DMS53 (cell line): ENCODE results near the gene GNAT1.

Experiments used
- DNase-seq: peaks from one replicate; lab custom pipeline; 2025; lab: John Stamatoyannopoulos, UW

GNAT1 gene

DNA sequence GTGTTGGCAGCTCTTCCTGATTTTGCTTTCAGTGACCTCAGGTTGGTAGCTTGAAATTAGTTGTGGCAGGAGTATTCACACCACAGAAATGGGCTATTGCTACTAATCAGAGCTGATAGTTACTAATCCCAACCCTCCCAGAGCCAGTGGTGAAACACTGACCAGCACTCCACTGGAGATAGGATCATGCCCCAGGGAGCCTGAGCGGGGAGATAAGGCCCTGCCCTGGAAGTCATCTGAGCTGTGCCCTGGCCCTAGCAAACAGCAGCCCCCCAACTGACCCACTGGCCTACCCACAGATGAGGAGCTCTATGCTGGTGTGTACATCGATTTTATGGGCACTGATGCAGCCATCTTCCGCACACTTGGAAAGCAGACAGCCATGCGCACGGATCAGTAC is 9.4 kb upstream of the GNAT1 start:
- DNase-seq, result no peak

DNA sequence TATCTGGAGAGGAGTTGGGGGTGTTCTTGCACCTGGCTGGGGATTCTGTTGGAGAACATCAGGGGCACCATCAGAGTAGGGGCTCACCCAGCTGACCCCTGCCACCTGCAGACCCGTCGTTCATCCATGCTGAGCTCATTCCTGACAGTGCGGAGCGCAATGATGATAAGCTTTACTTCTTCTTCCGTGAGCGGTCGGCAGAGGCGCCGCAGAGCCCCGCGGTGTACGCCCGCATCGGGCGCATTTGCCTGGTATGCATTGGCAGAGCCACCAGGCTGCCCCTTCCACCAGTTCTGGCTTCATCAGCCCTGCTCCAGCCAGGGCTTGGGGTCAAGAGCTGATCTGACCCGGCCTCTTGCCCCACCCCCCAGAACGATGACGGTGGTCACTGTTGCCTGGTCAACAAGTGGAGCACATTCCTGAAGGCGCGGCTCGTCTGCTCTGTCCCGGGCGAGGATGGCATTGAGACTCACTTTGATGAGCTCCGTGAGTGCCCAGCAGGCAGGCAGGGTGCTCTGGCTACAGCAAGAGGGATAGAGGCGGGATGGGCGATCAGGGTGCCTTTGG is 8.8 kb upstream of the GNAT1 start:
- DNase-seq, result no peak

DNA sequence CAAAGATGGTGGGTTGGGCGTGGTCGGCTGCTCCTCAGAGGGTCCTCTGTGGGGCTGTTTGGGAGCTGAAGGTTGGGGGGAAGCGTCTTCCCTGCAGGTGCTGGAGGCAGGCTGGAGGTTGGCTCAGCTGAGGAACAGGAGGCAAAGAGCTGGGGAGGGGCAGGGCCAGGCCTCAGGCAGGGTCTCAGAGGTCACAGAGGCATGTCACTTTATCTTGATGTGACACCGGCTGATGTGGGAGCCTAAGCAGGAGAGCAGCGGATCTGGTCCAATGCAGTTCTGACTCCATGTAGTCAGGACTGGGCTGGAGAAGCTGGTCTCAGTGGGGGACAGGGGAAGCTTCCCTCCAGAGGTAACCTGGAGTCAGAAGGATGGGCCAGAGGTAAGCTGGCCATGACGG is 7.7 kb upstream of the GNAT1 start:
- DNase-seq, result no peak

DNA sequence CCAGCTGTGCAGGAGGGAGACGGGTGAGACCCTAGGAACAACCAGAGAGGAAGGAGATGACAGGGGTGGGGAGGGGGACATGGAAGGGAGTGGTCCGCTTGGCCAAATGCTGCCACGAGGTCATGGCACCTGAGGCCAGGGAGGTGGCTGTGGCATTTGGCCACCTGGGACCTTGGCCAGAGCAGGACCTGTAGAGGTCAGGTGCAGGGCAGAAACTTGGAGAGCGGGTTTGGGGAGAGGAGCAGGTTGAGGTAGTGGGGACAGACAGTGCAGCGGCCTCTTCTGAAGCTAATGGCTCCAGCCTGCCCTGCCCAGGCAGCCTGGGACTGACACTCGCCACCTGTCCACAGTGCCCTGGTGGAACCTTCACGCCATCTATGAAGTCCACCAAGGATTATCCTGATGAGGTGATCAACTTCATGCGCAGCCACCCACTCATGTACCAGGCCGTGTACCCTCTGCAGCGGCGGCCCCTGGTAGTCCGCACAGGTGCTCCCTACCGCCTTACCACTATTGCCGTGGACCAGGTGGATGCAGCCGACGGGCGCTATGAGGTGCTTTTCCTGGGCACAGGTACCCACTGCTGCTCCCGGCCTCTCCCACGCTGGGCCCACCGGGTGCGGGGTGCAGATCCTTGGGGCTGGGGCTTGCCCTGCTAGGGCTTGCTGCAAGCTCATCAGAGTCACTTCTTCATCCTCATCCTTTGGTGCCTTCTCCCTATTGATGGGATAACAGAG is 7.0 kb upstream of the GNAT1 start:
- DNase-seq, result peak; percentile 10

DNA sequence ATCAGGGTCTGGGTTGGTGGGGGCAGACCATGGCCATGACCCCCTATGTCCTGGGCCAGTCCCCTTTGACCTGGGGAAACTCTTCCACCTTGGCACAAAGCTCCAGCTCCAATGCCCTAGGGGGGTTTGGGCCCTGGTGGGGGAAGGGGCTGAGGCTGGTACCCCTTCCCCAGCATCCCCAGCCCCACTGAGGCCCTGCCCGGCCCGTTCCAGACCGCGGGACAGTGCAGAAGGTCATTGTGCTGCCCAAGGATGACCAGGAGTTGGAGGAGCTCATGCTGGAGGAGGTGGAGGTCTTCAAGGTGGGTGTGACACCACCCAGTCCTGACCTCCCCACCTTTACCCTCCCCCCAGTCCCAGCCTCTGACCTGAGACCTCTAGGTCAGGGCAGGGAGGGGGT is 6.2 kb upstream of the GNAT1 start:
- no peak for DNase-seq

DNA sequence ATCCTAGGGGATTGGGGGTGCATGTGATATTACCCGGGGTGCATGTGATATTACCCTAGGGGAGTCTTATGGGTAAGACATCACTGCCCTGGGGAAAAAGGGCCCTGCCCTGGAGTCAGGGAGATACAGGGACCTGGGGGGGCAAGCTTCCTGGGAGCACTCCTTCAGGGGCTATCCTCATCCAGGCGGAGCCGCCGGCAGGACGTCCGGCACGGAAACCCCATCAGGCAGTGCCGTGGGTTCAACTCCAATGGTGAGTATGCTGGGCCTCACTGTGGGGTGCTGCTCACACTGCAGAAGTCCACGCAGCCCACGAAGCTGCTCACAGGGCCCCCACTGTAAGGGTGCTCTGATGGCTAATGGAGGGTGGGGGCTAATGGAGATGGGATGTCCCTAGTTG is 5.3 kb upstream of the GNAT1 start:
- no peak for DNase-seq

DNA sequence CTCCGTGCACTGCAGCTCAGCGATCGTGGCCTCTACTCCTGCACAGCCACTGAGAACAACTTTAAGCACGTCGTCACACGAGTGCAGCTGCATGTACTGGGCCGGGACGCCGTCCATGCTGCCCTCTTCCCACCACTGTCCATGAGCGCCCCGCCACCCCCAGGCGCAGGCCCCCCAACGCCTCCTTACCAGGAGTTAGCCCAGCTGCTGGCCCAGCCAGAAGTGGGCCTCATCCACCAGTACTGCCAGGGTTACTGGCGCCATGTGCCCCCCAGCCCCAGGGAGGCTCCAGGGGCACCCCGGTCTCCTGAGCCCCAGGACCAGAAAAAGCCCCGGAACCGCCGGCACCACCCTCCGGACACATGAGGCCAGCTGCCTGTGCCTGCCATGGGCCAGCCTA is 3.7 kb upstream of the GNAT1 start:
- DNase-seq, result no peak

DNA sequence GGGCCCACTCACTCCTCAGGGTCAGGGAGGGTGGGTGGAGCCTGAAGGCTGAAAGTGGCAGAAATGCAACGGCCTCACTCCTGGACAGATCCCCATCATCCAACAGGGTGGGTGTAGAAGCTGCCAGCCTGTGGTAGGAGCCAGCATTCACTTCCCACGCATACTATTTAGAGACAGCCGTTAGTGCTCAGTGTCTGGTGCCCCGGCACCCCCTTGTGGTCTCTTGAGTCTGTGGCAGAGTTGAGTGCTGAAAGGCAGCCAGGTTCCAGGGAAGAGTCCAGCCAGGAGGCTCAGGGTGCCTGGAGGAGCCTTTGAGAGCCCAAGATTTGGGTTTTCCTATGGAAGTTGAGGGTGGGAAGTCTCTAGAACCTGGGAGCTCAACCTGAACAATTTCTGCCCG is 2.1 kb upstream of the GNAT1 start:
- DNase-seq, result peak; percentile 72

DNA sequence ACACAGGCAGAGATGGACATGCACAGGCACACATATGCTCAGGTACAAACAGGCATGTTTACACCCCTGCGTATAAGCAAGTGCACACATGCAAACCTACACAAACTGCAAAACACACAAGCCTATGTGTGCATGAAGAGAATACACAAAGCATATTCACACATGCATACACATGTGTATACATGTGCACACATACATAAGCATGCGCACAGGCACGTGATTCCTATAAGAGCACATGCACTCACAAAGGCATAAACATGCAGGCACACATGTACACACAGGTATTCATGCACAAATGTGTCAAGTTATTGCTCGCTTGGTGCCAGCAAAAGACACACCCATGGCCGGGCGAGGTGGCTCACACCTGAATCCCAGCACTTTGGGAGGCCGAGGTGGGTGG is 1.4 kb upstream of the GNAT1 start:
- peak; percentile 21 for DNase-seq

DNA sequence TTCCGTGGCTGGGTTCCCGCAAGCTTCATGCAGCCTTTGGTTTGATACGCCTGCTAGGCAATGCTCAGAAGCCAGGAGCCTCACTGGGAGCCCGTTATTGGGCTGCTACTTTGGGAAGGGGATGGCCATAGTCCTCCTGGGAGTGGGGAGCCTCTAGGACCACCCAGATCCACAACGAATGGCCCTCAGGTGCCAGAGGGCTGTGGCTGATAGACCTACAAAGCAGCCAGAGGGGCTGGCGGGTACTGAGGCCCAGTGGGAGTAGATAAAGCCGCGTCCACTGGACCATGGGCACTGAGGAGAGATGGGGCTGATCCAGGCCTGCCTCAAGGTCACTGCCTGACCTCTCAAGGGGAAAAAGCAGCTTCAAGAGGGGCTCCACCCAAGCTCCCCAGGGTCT is 714 bp downstream of the GNAT1 start:
- peak; percentile 8 for DNase-seq

DNA sequence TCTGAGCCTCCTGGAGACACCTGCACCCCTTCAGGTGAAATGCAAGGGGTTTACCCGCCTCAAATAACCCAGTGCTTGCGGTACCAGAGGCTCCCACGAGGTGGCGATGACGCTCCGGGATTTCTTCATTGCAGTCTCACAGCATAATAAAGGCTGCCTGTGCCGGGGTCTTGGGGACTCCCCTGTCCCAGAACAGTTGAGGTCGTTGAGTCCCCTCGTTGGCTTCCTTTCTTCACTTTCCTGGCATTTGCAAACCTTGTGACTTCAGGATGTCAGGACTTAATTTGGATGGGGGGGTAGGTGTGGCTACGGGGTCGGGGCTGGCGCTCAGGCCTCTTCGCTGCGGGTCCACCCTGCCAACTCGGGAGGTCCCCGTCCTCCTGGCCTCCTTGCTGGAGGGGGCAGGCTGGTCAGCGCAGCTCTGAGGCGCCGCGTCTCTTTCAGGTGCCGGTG is 1.3 kb downstream of the GNAT1 start:
- peak; percentile 59 for DNase-seq

DNA sequence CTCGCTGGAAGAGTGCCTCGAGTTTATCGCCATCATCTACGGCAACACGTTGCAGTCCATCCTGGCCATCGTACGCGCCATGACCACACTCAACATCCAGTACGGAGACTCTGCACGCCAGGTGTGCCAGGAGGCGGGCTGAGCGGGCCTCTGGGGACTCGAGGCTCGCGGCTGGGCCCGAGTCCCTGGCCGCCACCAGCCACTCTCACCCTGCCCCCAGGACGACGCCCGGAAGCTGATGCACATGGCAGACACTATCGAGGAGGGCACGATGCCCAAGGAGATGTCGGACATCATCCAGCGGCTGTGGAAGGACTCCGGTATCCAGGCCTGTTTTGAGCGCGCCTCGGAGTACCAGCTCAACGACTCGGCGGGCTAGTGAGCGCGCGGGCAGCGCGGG is 1.9 kb downstream of the GNAT1 start:
- no peak for DNase-seq

DNA sequence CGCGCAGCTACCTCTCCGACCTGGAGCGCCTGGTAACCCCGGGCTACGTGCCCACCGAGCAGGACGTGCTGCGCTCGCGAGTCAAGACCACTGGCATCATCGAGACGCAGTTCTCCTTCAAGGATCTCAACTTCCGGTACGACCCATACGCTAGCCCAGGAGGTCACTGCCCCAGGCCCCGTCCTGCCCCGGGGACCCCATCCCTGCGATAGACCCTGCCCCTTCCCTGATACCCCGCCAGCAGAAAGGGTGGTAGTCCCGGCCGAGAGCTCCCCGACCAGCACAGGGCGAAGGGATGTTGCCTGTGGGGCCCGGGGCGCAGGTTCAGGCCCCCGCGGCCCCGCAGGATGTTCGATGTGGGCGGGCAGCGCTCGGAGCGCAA is 2.3 kb downstream of the GNAT1 start:
- DNase-seq, result no peak

DNA sequence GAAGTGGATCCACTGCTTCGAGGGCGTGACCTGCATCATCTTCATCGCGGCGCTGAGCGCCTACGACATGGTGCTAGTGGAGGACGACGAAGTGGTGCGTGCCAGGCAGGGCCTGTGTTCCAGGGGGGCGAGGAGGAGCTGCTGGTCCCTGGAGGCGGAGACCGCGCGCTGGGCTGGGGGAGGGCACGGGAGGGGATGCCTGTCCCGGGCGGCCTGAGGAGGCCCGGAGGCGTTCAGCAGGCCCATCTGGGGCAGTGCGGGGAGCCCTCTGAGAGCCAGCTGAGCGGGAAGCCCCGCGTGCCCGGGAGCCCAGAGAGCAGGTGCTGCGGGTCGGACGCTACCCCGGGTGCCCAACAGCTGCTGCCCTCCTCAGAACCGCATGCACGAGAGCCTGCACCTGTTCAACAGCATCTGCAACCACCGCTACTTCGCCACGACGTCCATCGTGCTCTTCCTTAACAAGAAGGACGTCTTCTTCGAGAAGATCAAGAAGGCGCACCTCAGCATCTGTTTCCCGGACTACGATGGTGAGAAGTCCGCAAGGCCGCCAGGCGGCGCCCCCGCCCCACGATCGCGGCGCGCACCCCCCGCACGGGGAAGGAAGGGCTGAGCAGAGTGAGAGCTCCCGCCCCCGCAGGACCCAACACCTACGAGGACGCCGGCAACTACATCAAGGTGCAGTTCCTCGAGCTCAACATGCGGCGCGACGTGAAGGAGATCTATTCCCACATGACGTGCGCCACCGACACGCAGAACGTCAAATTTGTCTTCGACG is 2.9 kb downstream of the GNAT1 start:
- DNase-seq, result no peak

DNA sequence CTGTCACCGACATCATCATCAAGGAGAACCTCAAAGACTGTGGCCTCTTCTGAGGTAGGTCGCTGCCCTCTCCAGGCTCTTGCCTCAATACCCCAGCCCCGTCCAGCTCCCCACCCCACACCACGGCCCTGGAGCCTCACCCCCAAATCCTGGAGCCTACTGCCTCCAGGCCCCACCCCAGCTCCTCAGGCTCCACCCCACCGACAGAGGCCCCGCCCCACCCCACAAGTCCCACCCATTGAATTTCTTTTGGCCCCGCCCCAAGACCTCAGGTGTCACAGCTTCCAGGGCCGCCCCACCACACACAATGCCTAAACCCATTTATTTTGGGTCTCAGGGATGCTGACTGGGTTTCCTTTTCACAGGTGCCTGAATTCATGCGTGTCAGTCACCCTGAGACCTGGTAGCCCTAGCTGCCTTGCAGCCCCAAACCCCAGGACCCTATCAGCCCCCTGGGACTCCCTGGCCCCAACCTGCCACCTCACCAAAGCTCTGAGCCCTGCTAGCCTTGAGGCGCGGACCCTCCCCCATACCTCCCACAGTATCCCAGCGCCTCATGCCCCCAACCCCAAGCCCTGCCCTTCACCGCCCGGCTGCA is 3.6 kb downstream of the GNAT1 start:
- DNase-seq, result peak; percentile 33

DNA sequence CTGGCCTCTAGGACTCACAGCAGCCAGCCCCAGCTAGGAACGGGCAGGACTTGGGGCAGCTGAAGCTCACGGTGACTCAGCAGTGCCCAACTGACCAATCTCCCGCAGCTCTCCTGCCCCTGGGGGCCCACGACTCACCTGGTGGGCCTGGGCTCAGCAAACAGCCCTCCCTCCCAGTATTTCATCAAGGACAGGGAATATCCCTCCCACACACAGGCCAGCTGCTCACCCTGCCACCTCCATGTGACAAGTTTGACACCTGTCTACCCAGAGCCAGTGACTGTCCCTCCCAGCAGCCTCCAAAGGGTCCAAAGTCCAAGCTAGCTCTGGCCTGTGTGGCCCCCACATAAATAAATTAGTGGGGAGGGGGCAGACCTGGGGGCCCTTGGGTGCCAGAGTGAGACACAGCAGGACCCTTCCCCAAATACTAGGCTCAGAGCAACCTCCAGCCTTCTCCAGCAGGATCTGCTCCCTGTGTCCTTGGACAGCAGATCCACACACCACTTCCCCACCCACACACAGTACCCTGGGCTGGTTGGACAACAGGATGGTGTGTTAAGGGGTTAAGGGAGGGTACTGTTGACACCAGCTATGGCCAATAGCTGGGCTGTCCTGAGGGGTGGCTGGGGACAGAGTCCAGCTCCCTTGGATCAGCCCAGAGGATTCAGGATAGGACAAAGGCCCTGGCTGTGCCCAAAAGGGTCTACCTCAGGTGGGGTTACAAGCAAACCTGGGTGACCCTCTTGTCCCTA is 4.3 kb downstream of the GNAT1 start:
- DNase-seq, result peak; percentile 66

DNA sequence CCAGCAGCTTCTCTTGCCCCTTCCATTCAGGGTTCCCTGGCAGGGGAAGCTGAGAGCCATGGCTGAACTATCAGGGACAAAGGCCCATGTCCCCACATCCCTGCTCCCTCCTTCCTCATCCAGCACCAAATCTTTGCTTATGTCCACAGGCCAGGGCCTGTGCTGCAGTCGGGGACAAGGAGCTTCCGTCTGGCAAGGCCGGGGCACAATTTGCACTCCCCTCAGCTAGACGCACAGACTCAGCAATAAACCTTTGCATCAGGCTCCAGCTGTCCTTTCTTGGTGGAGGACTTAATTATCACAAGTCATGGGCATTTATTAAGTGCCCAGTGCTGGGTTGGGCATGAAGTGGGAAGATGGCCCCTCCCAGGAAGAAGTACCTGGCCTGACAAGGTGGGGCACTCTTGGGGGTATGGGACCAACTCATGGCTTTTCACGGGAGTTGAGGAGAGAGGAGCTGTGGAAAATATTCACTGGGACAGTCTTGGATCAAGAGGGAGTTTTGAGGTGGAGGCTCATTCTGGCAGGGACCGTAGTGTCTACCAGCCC is 4.9 kb downstream of the GNAT1 start:
- peak; percentile 11 for DNase-seq

DNA sequence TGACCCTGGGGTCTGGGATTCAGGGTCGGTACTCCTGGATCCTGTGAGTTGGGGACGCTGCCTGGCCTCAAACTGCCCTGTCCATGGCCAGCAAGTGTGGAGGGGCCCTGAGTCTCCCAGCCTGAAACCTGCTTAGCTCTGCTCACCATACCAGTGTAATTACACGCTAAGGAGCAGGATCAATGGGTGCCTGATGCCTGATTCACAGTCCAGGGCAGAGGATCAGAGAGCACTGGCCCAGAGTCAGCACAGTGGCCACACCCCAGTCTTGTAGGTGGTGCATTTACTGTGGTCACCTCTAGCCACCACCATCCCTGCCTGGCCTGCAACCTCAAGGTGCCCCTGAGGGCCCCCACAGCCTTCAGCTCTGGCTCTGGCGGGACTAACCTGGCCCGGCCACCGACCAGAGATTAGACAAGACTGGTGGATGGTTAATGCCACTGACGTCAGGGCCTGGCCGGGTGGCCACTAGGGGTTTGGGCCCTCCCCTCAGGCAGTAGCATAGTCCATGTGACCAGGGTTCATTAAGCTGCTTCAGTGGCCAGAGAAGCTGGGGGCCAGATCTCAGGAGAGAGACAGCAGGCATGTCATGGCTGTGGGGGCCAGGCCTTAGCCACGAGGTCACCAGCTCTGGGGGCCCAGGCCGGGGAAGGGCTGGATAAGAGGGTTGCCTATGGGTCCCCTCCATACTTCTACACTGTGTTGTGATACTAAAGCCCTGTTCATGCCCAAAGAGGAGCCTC is 10.3 kb downstream of the GNAT1 start:
- no peak for DNase-seq

DNA sequence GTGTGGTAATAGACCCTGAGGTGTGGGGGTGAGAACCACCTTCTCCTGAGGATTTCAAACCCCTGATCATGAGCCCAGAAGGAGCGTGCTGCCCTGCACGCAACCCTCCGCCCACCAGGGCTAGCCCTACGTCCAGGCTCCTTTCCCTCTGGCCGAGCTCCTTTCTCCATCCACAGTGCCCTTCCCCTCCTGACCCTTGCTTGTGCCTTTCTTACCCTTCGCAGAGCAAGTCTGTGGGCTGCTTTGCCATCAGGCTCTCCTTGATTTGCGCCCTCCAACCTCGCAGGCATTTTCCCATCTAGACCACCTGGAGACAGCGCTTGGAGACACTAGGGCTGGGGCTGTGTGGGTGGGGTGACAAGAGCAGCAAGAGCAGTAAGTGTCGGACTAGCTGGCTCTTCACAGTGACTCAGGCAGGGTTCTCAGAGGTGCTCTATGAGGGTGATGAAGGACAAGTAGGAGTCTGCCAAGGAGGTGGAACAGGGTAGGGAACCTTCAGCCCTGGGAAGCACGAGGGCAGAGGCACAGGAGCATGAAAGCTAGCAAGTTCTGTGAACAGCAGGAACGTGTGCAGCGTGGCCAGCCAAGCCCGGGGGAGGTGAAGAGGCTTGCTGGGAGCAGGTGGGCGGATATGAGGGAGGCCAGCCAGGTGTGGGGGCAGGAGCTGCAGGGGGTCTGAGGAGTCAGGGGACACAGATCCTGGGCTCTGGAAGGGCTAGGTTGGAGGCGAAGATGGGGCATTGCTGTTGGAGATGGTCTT is 11.1 kb downstream of the GNAT1 start:
- DNase-seq, result no peak

DNA sequence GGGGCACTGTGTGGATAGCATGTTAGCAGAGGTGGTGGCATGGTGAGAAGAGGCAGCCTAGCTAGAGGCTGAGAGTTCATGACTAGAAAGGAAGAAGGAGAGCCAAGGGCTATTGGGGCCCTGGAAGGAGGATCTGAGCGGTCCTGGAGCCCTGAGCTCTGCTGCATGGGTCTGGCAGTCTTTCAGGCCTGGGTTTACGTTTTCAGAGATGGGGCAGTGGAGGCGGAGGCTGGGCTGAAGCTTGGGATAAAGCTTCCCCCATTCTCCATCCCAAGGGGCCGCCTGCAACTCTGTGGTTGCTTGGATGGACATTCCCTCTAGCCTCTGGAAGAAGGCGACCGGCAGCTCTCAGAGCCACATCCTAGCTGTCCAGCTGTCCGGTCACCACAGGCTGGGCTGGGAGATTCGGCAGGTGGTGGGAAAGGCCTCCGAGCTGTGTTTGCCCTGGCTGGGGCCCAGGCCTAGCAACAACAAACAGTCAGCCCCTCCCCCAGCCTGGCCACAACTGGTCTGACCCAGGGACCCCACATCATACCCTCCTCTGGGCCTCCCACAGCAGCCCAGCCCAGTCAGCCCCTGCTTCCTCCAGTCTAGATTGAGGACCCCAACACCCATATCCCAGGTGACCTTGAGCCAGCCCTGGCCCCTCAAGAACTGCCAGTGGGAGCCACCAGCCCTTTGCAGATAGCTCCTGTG is 11.9 kb downstream of the GNAT1 start:
- DNase-seq, result peak; percentile 43
